ENCODE data around the gene STXBP5L. TPM values are rescaled to one million over a fixed set of nuclear protein-coding genes. Genes with fewer than 3 reads are reported as not detected.

STXBP5L gene
- total RNA-seq, 2 donors from 2014 or later: not detected

DNA sequence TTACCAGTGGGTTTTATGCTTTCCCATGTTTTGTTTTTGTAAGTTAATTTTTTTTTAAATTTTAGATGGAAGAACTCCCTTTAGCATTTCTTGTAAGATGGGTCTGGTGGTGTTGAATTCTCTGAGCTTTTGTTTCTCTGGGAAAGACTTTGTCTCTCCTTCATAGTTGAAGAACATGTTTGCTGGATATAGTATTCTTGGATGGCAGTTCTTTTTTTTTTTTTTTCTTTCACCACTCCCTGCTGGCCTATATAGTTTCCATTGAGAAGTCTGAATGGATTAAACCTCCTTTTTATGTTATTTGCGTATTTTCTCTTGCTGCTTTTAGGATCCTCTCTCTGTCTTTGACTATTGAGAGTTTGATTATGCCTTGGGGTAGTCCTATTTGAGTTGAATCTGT lies 18.1 kb downstream of the STXBP5L start:
- Mint-ChIP-seq H3K36me3 (ENCODE audit: low read depth) (no peaks in the 10 kb centered on the region), H3K4me1 (no peaks in the 10 kb centered on the region), H3K4me3 (no peak overlapping the region), H3K27me3 (no peaks in the 10 kb centered on the region), H3K27ac (no peak overlapping the region)
- peaks cover 5% of the 10 kb centered on the region for H3K9me3 ChIP-seq (ENCODE audit: control insufficient read depth, low read length, poor library complexity, severe bottlenecking)
- no peak for DNase-seq
- no peak for ATAC-seq

DNA sequence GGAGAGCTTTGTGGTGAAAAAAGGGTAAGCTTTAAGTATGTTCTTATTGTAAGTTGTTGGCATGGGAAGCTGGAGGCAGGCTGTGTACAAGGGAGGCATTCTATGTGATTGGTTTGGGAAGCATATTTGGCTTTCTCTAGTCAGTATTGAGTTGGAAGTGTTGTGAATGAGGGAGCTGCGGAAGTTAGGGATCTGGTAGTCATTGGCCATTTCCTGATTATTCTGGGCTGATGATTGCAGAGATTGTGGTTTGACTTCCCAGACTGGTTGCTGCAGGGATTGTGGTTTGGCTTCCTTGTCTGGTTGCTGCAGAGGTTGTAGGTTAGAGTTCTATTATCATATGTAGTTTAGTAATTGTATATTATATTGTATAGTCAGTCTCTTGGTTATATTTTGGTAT lies 21.0 kb downstream of the STXBP5L start:
- peaks cover 5% of the 10 kb centered on the region for H3K9me3 ChIP-seq (ENCODE audit: control insufficient read depth, low read length, poor library complexity, severe bottlenecking)
- H3K27me3 Mint-ChIP-seq: no peaks in the 10 kb centered on the region
- ATAC-seq (no peak), DNase-seq (no peak)
- no peaks in the 10 kb centered on the region for H3K36me3 Mint-ChIP-seq (ENCODE audit: low read depth)
- H3K4me1 Mint-ChIP-seq: no peaks in the 10 kb centered on the region
- no peak overlapping the region for H3K4me3 Mint-ChIP-seq
- no peak overlapping the region for H3K27ac Mint-ChIP-seq

DNA sequence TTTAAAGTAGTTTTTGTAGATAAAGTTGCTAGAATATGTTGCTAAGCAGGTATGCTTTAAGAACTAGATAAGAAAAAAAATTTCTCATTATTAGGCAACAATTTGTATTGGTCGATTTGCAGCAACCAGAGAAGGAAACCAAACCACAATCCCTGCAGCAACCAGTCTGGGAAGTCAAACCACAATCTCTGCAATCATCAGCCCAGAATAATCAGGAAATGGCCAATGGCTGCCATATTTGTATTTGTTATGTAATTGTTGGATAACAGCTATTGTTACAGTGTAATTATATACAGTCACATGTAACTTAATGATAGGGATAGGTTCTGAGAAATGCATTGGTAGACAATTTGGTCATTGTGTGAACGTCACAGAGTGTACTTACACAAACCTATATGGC lies 23.6 kb downstream of the STXBP5L start:
- H3K27me3 Mint-ChIP-seq: no peaks in the 10 kb centered on the region
- no peak overlapping the region for H3K27ac Mint-ChIP-seq
- H3K9me3 ChIP-seq (ENCODE audit: control insufficient read depth, low read length, poor library complexity, severe bottlenecking): peaks cover 3% of the 10 kb centered on the region
- H3K4me3 Mint-ChIP-seq: no peak overlapping the region
- no peaks in the 10 kb centered on the region for H3K4me1 Mint-ChIP-seq
- H3K36me3 Mint-ChIP-seq (ENCODE audit: low read depth): no peaks in the 10 kb centered on the region
- no peak for DNase-seq
- no peak for ATAC-seq

DNA sequence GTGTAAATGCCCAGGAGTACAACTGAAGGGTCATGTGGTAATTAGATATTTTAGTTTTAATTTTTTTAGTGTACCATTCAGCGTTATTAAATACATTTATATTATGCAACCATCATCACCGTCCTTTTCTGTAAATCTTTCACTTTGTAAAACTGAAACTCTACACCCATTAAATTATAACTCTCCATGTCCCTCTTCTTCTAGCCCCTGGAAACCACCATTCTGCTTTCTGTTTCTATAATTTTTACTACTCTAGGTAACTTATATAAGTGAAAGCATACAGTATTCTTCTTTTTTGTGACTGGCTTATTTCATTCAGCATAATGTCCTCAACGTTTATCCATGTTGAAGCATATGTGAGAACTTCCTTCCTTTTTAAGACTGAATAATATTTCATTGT lies 48.1 kb downstream of the STXBP5L start:
- Mint-ChIP-seq H3K4me3 (no peak overlapping the region), H3K36me3 (ENCODE audit: low read depth) (no peaks in the 10 kb centered on the region), H3K27me3 (no peaks in the 10 kb centered on the region), H3K4me1 (no peaks in the 10 kb centered on the region), H3K27ac (no peak overlapping the region)
- DNase-seq: no peak
- no peaks in the 10 kb centered on the region for H3K9me3 ChIP-seq (ENCODE audit: control insufficient read depth, low read length, poor library complexity, severe bottlenecking)
- no peak for ATAC-seq

DNA sequence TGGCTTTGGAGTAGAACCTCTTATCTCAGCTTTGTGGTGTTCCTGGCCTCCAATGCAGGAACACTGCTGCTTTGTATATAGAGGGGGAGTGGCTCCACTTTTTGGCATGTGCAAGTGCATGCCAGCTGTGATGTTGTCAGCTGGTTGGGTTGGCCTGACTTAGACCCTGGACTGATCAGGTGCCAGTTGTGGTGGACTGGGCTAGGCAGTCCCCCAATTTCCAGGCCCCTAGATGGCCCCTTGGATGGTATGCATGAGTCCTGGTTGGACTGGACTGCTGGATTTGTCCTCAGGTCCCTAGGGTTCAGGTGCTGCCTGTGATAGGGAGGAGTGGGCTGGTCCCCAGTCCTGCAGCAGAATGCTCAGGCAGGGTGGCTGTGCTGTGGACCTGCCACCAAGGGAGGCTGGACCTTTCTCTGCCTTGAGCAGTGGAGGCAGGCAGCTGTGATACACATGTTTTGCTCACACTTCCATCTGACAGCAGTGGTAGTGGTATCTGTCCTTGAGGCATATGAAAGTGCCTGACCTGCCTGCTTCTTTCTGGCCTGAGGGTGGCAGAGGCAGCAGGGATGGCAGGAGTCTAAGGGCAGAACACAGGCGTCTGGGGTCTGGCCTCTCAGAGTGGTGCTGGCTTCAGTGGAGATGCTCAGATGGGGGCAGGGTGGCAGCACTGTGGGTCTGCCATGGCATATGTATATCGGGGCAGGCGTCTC lies 74.8 kb downstream of the STXBP5L start:
- H3K27me3 Mint-ChIP-seq: no peaks in the 10 kb centered on the region

DNA sequence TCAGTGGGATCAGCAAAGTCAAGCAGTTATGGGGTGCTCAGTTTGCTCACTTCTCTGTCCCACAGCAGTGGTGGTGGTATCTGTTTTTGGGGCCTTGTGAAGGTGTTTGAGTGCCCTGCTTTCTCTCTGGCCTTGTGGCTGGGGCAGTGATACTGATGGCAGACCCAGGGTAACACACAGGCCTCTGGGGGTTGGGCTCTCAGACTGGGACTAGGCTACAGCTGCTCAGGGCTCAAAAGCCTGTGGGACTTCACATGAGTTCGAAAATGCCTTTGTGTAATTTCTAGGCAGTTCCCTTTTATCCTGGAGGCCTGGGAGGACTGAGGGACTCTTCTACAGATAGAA lies 75.3 kb downstream of the STXBP5L start:
- DNase-seq: no peak

More for the DNA sequence above, 74.8 kb downstream of the STXBP5L start:
- H3K9me3 ChIP-seq (ENCODE audit: control insufficient read depth, low read length, poor library complexity, severe bottlenecking): no peaks in the 10 kb centered on the region
- Mint-ChIP-seq H3K27ac (no peak overlapping the region), H3K4me1 (no peaks in the 10 kb centered on the region), H3K4me3 (no peak overlapping the region), H3K36me3 (ENCODE audit: low read depth) (peaks cover 2% of the 10 kb centered on the region)
- ATAC-seq (no peak), DNase-seq (no peak)

DNA sequence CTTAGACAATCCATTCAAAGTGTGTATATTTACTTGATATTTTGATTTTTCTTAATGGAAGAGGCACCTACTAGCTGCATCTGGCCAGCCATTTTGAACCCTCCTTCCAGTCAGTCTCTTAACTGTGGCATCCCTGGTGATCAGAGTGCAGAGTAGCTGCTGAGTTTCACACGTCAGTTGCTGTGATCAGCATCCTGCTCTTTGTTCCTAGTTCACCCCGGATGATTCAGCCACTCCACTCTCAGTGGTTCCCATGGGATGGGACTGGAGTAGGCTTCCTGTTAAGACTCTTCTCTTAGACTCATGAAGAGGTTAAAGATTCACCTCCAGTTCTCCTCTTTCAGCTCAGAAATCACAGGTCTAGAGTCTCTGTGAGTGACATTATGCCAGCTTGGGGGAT lies 75.8 kb downstream of the STXBP5L start:
- Mint-ChIP-seq H3K27ac (no peak overlapping the region), H3K27me3 (no peaks in the 10 kb centered on the region), H3K4me1 (no peaks in the 10 kb centered on the region), H3K36me3 (ENCODE audit: low read depth) (peaks cover 2% of the 10 kb centered on the region), H3K4me3 (no peak overlapping the region)
- no peaks in the 10 kb centered on the region for H3K9me3 ChIP-seq (ENCODE audit: control insufficient read depth, low read length, poor library complexity, severe bottlenecking)
- ATAC-seq (no peak), DNase-seq (no peak)

More for the DNA sequence above, 75.3 kb downstream of the STXBP5L start:
- Mint-ChIP-seq H3K4me3 (no peak overlapping the region), H3K27me3 (no peaks in the 10 kb centered on the region), H3K27ac (no peak overlapping the region), H3K36me3 (ENCODE audit: low read depth) (peaks cover 2% of the 10 kb centered on the region), H3K4me1 (no peaks in the 10 kb centered on the region)
- no peak for ATAC-seq
- no peaks in the 10 kb centered on the region for H3K9me3 ChIP-seq (ENCODE audit: control insufficient read depth, low read length, poor library complexity, severe bottlenecking)

DNA sequence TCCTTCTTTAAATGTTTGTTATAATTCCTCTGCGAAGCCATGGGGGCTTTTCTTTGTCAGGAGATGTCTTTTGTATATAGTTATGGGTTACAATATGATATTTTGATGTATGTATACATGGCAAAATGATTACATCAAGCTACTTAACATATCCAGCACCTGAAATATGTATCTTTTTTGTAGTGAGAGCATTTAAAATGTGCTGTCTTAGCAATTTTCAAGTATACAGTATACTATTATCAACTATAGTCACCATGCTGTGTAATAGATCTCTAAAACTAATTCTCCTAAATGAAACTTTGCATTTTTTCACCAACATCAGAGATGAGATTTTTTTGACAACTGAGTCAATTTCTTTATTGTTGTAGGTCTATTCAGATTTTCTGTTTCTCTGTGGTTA lies 77.2 kb downstream of the STXBP5L start:
- H3K4me3 Mint-ChIP-seq: no peak overlapping the region
- H3K27me3 Mint-ChIP-seq: no peaks in the 10 kb centered on the region
- DNase-seq (no peak), ATAC-seq (no peak)
- H3K9me3 ChIP-seq (ENCODE audit: control insufficient read depth, low read length, poor library complexity, severe bottlenecking): no peaks in the 10 kb centered on the region
- no peaks in the 10 kb centered on the region for H3K4me1 Mint-ChIP-seq
- H3K27ac Mint-ChIP-seq: no peak overlapping the region
- no peaks in the 10 kb centered on the region for H3K36me3 Mint-ChIP-seq (ENCODE audit: low read depth)

DNA sequence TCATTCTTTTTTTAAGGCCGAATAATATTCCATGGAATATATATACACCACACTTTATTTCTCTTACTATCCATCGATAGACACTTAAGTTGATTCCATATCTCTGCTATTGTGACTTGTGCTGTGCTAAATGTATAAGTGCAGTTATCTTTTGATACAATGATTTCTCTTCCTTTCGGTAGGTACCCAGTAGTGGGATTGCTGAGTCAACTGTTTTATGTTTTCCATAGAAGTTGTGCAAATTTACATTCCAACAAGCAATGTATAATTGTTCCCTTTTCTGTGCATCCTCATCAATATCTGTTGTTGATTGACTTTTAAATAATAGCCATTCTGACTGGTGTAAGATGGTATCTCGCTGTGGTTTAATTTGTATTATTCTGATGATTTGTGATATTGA lies 81.0 kb downstream of the STXBP5L start:
- Mint-ChIP-seq H3K4me3 (no peak overlapping the region), H3K27ac (no peak overlapping the region), H3K36me3 (ENCODE audit: low read depth) (no peaks in the 10 kb centered on the region), H3K4me1 (no peaks in the 10 kb centered on the region), H3K27me3 (no peaks in the 10 kb centered on the region)
- no peak for DNase-seq
- no peaks in the 10 kb centered on the region for H3K9me3 ChIP-seq (ENCODE audit: control insufficient read depth, low read length, poor library complexity, severe bottlenecking)
- no peak for ATAC-seq

DNA sequence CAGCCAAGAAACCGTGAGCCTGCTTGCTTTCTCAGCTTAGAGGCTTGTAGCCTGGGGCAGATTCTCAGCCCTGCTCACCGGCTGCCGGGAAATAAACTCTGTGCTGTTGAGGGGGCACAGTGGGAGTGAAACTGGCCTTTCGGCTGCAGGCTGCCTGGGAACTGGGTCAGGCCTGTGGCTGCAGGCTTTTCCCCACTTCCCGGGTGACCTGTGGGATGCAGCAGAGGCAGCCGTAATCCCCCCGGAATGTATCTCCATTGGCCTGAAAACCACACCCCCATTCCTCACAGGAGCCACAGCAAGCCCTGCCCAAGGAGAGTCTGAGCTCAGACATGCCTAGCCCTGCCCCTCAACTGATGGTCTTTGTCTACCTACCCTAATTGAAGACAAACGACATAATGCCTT lies 110.9 kb downstream of the STXBP5L start:
- Mint-ChIP-seq H3K27me3 (no peaks in the 10 kb centered on the region), H3K36me3 (ENCODE audit: low read depth) (no peaks in the 10 kb centered on the region), H3K4me1 (no peaks in the 10 kb centered on the region), H3K27ac (no peak overlapping the region), H3K4me3 (no peak overlapping the region)
- no peaks in the 10 kb centered on the region for H3K9me3 ChIP-seq (ENCODE audit: control insufficient read depth, low read length, poor library complexity, severe bottlenecking)
- DNase-seq (no peak), ATAC-seq (no peak)

DNA sequence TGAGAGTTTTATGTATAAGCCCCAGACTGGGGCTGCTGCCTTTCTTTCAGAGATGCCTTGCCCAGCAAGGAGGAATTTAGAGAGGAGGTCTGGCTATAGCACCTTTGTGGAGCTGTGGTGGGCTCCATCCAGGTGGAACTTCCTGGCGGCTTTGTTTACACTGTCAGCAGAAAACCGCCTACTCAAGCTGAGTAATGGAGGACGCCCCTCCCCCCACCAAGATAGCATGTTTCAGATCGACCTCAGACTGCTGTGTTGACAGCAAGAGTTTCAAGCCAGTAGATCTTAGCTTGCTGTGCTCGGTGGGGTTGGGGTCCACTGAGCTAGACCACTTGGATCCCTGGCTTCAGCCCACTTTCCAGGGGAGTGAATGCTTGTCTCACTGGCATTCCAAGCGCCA lies 155.6 kb downstream of the STXBP5L start:
- Mint-ChIP-seq H3K27me3 (no peaks in the 10 kb centered on the region), H3K27ac (no peak overlapping the region), H3K36me3 (ENCODE audit: low read depth) (no peaks in the 10 kb centered on the region), H3K4me1 (no peaks in the 10 kb centered on the region), H3K4me3 (no peak overlapping the region)
- no peak for DNase-seq
- no peak for ATAC-seq
- H3K9me3 ChIP-seq (ENCODE audit: control insufficient read depth, low read length, poor library complexity, severe bottlenecking): no peaks in the 10 kb centered on the region

DNA sequence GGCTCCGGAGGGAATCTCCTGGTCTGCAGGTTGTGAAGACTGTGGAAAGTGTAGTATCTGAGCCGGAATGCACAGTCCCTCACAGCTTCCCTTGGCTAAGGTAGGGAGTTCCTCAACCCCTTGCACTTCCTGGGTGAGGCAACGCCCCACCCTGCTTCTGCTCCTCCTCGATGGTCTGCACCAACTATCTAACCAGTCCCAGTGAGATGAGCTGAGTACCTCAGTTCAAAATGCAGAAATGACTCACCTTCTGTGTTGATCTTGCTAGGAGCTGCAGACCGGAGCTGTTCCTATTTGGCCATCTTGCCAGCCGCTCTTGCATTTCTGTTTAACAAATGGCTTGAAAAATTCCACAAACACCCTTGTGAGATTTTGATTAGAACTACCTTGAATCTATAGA lies 156.1 kb downstream of the STXBP5L start:
- Mint-ChIP-seq H3K27ac (no peak overlapping the region), H3K4me1 (no peaks in the 10 kb centered on the region), H3K36me3 (ENCODE audit: low read depth) (no peaks in the 10 kb centered on the region), H3K4me3 (no peak overlapping the region), H3K27me3 (no peaks in the 10 kb centered on the region)
- no peak for DNase-seq
- no peaks in the 10 kb centered on the region for H3K9me3 ChIP-seq (ENCODE audit: control insufficient read depth, low read length, poor library complexity, severe bottlenecking)
- no peak for ATAC-seq

DNA sequence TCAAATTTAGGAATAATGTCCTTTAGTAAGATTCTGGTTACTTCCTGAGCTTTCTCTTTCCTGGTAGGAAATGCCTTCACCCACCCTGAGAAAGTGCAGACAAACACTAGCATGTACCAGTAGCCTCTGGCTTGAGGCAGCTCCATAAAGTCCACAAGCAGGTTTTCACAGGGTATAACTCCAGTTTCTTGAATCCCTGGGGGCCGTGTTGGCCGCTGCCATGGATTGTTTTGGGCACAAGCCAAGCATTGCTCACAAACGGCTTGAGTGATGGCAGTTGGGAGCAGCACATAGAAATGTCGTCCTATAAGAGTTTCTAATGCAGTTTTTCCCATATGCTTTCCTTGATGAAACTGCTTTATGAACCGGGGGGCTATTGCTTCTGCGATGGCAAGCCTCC lies 164.1 kb downstream of the STXBP5L start:
- Mint-ChIP-seq H3K4me1 (no peaks in the 10 kb centered on the region), H3K36me3 (ENCODE audit: low read depth) (no peaks in the 10 kb centered on the region), H3K27ac (no peak overlapping the region), H3K27me3 (no peaks in the 10 kb centered on the region), H3K4me3 (no peak overlapping the region)
- no peak for DNase-seq
- H3K9me3 ChIP-seq (ENCODE audit: control insufficient read depth, low read length, poor library complexity, severe bottlenecking): no peaks in the 10 kb centered on the region
- ATAC-seq: no peak

DNA sequence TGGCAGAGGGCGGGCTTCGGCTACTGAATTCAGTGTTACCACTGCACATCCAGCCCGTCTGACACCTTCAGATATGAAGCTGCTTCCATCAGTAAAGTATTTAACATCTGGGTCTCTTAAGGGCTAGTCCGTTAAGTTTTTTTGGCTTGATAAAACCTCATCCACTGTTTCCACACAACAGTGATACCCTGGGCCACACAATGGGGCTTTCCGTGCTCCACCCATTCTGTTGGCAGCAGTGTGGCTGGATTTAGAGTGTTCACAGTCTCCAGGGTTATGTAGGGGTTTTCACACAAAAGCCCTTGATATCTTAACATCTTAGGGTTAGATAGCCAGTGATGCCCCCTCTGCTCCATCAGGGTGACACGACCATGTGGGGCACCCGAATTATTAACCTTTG lies 165.0 kb downstream of the STXBP5L start:
- no peak overlapping the region for H3K27ac Mint-ChIP-seq
- H3K27me3 Mint-ChIP-seq: no peaks in the 10 kb centered on the region
- no peaks in the 10 kb centered on the region for H3K36me3 Mint-ChIP-seq (ENCODE audit: low read depth)
- DNase-seq (no peak), ATAC-seq (no peak)
- no peaks in the 10 kb centered on the region for H3K9me3 ChIP-seq (ENCODE audit: control insufficient read depth, low read length, poor library complexity, severe bottlenecking)
- H3K4me3 Mint-ChIP-seq: no peak overlapping the region
- no peaks in the 10 kb centered on the region for H3K4me1 Mint-ChIP-seq
